GM19467 (cell line): Measurements from ENCODE around the gene MLF2.
A peak's percentile ranks its signal among the peaks of the same experiment; 100 is the strongest.

Experiments
- ATAC-seq: cut with Tn5 transposase; IDR thresholded peaks from one replicate; pipeline ENCODE4 v1.9.1; 2021; ENCODE audit warnings: mild to moderate bottlenecking, moderate library complexity; ENCODE audit not compliant: unreplicated experiment

Gene MLF2

DNA sequence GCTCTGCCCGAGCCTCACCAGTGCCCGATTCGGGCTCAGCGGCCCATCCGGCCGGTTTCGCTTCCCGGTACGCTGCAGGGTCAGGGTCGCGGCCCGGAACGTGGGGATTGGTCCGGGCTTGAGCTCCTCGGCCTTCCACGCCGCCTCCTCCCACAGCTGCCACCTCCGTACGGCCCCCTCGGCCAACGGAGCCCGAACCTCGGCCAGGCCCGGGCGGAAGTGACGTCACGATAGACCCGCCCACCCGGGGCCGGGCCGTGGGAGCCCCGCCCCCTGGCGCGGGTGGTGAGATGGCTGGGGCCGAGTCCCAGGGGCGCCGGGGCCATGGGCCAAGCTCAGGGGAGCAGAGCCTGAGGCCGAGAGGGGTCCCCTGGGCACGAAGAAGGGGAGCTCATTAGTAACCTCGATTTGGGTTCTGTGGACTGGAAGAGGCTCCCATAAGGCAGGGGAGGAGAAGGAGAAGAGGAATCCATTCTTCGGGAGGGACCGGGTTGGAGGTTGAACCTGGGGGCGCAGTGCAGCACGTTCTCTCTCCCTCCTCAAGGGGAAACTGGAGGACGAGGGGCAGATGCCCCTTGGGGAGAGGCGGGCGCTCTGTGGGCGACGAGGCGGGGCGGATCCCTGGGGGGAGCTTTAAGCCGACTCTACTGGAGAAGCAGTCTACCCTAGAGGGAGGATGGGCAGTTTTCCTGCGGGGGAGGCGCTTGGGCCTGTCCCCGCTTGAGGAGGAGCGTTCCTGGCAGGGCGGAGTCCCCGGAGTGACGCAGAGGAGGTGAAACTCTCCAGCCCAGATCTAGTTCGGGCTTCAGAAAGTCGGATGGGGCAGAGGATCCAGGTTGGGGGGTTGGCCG is at the start of gene MLF2:
MLF2 (minus strand) TSS at position 221 of the 851 bp plus-strand sequence. CDS start 807 bp downstream, outside the sequence.
- ATAC-seq: peak; percentile 91

DNA sequence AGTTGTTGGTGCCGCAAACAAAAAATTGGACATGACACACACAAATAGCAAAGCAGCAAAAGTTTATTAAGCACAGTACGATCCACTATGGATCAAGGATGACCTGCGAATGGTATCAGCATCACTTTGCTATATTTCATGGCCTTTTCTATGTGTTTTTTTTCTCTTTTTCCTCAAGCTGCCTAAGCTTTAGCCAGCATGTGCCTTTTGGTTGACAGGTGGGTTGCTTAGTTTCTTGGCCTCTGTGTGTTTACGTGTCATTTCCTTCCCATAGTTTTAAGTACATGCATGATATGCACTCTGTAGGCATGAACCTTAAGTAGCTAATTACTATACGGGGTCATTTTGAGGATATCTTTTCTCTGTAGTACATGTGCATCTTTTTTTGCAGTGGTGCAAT is 46.2 kb upstream of the MLF2 start:
- ATAC-seq: no peak

- ATAC-seq: no peak
These were observed 43.6 kb upstream of the MLF2 start for GRCh38 chr12:6796576-6796975.

DNA sequence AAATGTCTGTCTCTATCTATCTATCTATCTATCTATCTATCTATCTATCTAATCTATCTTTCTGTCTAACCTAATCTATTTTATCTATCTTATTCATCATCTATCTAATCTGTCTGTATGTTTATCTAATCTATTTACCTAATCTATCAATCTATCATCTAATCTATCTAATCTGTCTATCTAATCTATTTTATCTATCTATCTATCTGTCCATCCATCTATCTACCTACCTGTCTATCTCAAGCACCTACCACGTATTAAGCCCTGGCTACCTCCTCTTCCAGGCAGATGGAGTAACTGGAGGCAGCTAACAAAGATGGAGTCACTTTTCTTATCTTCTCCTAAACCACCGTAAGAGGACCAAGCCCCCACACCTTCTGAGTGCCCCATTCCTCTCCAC is 42.1 kb upstream of the MLF2 start:
- ATAC-seq: no peak

- ATAC-seq: no peak
These were observed 39.7 kb upstream of the MLF2 start for GRCh38 chr12:6792522-6793201.

DNA sequence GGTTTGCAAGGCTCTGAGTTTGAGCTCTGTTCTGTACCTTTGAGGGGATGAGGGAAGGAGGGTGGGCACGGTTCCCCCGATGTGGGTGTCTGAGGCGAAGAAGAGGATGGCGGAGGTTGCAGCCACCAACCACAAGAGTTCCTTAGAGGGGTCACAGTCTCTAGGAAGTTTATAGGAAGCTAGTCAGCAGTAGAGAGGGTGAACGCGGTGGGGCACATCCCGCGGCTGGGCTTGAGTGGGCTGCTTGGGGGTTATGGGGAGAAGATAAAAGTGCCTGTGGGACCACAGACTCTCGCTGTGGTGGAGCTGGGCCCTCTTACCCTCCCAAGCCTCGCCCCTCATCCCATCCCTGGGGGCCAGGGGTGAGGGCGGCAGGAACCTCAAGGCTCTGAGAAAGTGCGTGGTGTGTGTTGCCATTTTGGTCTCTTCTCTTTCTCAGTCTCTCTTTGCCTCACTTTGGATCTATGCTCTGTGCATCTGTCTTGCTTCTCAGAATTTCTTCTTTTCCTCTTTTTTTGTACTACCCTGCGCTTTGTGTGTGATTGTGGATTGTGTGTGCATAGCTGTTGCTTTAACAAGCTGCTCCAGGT is 39.1 kb upstream of the MLF2 start:
- no peak for ATAC-seq

DNA sequence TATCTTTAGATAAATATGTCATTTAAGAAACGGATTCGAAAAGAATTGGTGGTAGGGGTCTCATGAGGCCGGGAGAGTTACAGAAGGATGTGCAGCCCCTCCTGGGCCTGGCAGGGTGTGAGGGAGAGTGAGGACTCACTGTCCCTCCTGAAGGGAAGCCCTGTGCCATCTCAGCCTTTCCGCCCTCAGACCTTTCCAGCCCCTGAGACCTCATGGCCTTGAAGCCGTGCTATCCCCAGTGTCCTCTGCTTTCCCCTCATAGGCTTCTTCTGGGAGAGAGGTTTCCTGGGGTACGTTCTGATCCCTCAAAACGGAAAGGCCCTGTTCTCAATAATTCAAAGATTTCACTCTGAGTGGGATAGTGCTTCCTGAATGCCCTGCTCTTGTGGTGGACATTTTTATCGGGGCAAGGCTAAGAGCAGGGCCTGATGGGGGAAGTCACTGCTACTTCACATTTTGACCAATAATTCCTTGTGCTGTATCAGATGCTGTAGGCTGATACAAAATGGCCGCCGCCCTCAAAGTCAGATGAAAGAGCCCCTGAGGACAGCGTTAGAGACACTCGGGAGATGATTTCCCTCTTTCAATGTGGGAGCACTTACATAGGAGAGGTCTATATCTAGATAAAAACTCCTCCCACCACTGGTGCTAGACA is 37.7 kb upstream of the MLF2 start:
- ATAC-seq: no peak

DNA sequence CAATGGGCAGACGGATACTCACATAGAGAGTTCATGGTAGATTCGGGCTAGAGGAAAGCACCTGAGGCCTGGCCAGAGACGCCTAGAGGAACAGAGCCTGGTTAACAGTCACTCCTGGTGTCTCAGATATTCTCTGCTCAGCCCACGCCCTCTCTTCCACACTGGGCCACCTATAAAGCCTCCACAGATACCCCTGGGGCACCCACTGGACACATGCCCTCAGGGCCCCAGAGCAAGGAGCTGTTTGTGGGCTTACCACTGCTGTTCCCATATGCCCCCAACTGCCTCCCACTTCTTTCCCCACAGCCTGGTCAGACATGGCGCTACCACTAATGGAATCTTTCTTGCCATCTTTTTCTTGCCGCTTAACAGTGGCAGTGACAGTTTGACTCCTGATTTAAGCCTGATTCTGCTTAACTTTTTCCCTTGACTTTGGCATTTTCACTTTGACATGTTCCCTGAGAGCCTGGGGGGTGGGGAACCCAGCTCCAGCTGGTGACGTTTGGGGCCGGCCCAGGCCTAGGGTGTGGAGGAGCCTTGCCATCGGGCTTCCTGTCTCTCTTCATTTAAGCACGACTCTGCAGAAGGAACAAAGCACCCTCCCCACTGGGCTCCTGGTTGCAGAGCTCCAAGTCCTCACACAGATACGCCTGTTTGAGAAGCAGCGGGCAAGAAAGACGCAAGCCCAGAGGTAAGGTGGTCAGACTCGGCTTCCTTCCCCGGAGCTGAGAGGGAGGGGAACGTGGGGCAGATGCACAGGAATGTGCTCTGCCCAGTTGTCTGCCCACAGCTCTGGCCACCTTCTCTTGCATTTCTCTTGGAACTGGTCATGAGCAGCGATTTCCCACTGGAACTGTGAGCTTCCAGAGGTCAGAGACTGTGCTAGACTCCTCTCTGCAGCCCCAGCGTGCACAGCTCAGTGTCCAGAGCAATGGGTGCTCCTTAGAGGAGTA is 36.3 kb upstream of the MLF2 start, which contains the start of gene CD4:
CD4 (plus strand) TSS at position 557 of the 953 bp plus-strand sequence. CDS start 10,611 bp downstream, outside the sequence.
- no peak for ATAC-seq

DNA sequence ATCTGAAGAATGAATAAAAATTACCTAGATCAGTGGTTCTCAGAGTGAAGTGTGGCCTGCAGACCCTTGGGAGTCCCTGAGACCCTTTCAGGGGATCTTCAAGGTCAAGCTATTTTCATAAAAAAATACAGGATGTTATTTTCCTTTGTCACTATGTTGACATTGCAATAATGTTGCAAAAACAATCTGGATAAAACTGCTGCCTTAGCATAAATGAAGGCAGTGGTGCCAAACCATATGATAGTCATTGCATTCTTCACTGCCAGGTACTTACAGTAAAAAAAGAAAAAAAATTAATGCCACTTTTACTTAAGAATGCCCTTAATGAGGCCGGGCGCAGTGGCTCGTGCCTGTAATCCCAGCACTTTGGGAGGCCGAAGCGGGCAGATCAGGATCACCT is 34.4 kb upstream of the MLF2 start:
- no peak for ATAC-seq

DNA sequence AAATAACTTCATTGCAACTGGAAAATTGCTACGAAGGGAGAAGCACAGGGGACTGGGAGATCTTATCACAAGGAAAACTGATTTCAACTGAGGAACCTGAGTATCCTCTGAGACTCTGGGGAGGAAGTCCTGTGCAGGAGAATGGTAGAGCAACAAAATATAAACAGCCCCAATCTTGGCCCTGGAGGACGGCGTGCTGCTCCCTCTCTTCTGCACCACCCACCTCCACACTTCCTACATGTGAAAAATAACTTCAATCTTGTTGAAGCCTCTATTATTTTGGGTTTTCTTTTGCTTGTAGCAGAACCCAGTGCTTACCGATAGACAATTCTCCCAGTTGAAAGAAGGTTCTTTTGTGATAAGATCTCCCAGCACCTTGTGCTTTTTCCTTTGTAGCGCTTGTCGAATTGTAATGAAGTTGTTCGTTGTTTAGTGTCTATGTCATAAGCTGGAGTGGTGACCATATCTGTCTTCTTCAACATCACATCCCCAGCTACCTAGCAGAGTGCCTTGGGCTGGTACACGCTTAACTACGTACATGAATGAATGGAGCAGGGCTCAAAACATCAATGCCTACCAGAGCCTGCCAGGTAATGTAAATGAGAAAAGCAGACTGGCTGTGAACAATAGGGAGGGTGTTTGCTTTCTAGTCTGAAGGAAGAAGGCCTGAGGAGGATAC is 33.6 kb upstream of the MLF2 start:
- no peak for ATAC-seq

DNA sequence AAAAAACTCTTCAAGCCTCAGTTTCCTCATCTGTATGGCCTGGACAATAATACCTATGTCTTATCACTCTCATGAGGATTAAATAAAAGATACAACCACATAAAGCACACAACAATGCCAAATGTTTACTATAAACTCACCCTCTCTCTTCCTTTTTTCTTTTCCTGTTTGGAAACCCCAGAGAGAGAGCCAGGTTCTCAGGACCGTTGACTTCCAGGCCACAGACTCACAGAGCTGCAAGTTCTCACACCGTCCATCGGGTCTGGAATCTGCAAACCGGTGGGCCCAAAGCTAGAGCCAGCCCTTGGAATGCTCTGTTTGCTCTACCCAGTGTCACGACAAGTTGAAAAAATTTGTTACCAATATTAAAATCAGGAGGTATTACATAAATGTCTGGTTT is 31.8 kb upstream of the MLF2 start:
- ATAC-seq: no peak

DNA sequence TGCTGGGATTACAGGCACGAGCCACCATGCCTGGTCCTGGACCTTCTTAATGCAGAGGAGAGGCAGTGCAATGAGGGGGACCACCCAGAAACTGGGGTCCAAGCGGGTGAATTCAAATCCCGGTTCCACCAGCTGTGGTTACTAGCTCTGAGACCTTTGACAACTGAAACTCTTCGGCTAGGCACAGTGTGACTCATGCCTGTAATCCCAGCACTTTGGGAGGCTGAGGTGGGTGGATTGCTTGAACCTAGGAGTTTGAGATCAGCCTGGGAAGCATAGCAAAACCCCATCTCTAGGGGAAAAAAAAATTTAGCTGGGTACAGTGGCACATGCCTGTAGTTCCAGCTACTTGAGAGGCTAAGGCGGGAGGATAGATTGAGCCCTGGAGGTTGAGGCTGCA is 31.4 kb upstream of the MLF2 start:
- no peak for ATAC-seq

- no peak for ATAC-seq
These were observed 30.9 kb upstream of the MLF2 start for GRCh38 chr12:6783828-6784227.

DNA sequence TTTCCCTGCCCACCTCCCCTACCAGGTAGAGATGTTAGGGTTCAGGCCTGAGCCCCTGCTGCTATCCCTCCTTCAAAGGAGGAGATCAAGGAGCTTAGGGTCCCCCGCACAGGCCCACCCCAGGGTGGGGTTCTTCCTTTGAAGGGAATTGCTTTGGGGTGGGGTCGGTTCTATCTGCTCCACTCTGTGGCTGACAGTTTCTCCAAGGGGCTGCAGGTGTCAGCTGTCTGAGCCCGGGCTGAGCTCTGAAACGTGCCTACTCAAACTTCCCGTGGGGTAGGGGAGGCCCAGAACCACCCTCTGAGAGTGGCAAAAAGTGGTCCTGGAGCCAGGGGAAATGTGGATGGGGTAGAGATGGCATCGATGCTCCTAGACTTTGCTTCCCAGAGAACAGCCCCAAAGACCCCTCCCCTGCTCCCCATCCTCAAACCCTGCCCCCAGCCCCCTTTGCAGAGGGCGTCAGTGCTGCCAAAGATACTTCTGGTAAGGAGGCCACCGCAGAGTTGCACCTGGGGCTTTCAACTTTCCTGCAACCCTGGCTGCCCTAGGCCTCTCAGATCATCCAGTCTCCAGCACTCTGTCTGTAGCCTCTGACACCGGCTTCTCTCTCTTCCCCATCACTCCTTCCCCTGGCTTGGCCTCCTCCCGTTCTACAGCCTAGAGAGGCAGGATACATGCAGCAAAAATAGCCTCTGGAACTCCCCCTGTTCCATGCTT is 30.1 kb upstream of the MLF2 start:
- no peak for ATAC-seq

GRCh38 chr12:6782119-6782518 is 29.2 kb upstream of the MLF2 start:
- ATAC-seq: no peak

GRCh38 chr12:6780573-6780972 is 27.6 kb upstream of the MLF2 start:
- ATAC-seq: no peak

DNA sequence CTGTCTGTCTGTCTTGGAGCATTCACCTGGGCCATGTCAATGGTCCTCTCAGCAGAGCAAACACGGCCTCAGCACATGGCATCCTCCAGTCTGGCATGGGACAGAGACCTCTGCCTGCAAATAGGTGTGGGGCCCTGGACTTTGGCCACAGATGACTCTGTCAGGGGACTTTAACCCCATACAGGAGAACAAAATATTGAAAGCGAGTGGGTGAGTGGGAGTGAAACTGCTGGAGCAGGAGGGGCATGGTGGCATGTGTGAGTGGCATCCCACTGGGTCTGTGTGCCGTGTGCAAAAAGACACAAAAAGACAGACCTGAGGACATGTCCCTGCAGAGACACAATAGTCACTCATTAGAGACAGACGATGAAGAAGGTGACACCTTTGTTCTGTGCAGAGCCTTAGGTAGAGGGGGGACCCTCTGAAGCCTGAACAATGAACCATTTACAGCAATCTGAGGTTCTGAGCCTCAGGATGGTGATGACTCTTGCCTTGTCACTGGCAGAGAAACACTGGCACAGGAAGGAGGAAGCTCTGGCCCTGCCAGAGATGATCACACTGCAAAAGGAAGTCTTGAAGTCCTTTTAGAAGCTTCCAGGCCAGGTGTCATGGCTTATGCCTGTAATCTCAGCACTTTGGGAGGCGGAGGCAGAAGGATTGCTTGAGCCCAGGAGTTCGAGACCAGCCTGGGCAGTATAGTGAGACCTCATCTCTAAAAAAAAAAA is 26.9 kb upstream of the MLF2 start:
- ATAC-seq: no peak
